ENCODE data around the gene MBNL1.

DNA sequence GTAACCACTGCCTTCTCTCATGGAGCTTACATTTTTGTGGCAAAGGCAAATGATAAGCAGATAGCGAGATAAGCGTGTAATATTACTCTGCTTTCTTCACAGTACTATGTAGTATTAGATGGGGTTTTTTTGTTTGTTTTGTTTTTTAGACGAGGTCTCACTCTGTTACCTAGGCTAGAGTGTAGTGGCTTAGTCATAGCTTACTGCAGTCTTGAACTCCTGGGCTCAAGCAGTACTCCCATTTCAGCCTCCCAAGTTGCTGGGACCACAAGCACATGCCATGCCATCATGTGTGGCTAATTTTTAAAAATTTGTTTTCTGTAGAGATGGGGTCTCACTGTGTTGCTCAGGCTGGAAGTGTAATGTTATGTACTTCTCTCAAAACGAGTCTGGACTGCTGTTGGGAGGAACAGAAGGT lies 22.9 kb downstream of the MBNL1 start:
- TF ChIP-seq, protein P1, sequence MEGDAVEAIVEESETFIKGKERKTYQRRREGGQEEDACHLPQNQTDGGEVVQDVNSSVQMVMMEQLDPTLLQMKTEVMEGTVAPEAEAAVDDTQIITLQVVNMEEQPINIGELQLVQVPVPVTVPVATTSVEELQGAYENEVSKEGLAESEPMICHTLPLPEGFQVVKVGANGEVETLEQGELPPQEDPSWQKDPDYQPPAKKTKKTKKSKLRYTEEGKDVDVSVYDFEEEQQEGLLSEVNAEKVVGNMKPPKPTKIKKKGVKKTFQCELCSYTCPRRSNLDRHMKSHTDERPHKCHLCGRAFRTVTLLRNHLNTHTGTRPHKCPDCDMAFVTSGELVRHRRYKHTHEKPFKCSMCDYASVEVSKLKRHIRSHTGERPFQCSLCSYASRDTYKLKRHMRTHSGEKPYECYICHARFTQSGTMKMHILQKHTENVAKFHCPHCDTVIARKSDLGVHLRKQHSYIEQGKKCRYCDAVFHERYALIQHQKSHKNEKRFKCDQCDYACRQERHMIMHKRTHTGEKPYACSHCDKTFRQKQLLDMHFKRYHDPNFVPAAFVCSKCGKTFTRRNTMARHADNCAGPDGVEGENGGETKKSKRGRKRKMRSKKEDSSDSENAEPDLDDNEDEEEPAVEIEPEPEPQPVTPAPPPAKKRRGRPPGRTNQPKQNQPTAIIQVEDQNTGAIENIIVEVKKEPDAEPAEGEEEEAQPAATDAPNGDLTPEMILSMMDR (IDR thresholded peaks at IDR 0.05), result no peak
- TF ChIP-seq POLR2A (IDR thresholded peaks at IDR 0.05), result no peak
